DOHH2 (cell line): ENCODE results near the gene UBE2G2.

Source experiments
- CTCF ChIP-seq: fragments of 200-600 bp; sonication (generic); IDR thresholded peaks from one replicate; pipeline ENCODE4 v1.5.1; 2014; ENCODE audit warnings: antibody characterized with exemption, mild to moderate bottlenecking, low read depth, low read length; ENCODE audit not compliant: poor library complexity, severe bottlenecking
- EZH2phosphoT487 ChIP-seq: fragments of 200-600 bp; sonication (generic); IDR thresholded peaks from 2 replicates; pipeline ENCODE4 v1.6.1; 2017; ENCODE audit warnings: borderline replicate concordance, mild to moderate bottlenecking, antibody characterized with exemption, low read length, moderate library complexity, mixed read lengths

GRCh38 chr21:44765231-44766013 lies 36.2 kb downstream of the UBE2G2 start:
- no peak for TF ChIP-seq CTCF
- TF ChIP-seq EZH2phosphoT487 = no peak
